Measurements from ENCODE around the gene UCN2.

GRCh38 chr3:48587686-48588085 is 24.1 kb upstream of the UCN2 start:
- TF ChIP-seq CTCF (IDR thresholded peaks at IDR 0.05; ENCODE audit: low read depth, low read length, poor library complexity, severe bottlenecking) (no peak), EZH2phosphoT487 (IDR thresholded peaks at IDR 0.05; ENCODE audit: borderline replicate concordance, low read length) (no peak)
